ENCODE results near the gene GNRH2. TPM values are rescaled to one million over a fixed set of nuclear protein-coding genes. Genes with fewer than 3 reads are reported as not detected.

The GNRH2 gene
- total and polyA plus RNA-seq, 2 donors (not counting 3 experiments of a cell fraction or from before 2014, with no cell fraction given): 1.9 TPM; not detected in 1

GRCh38 chr20:3088031-3088430 lies 44.6 kb downstream of the GNRH2 start:
- Histone ChIP-seq H3K27me3 (ENCODE audit: control insufficient read depth in 2 of 2, insufficient read depth in 2 of 2, low read length in 2 of 2) (peaks cover 14 to 18% of the 10 kb centered on the region in 2 experiments), H3K9ac (replicated peaks; ENCODE audit: extremely low read depth, insufficient read depth, low read length) (no peak overlapping the region), H3K9me3 (replicated peaks; ENCODE audit: control insufficient read depth, insufficient read depth, low read length) (no peaks in the 10 kb centered on the region), H3K4me1 (ENCODE audit: control insufficient read depth, extremely low read depth, insufficient read depth, low read length) (peaks cover 2% of the 10 kb centered on the region), H3K9me1 (replicated peaks; ENCODE audit: control insufficient read depth, extremely low read depth, insufficient read depth, low read length) (no peaks in the 10 kb centered on the region), H3K4me3 (replicated peaks in 1 of 3; ENCODE audit: insufficient read depth in 1 of 3, low read depth in 1 of 3, low read length in 3 of 3) (no peak overlapping the region), H2AFZ (ENCODE audit: low read depth, low read length) (no peak overlapping the region), H3K4me2 (ENCODE audit: insufficient read depth, low read length) (no peak overlapping the region), H3K79me2 (ENCODE audit: control insufficient read depth, insufficient read depth, low read length) (no peaks in the 10 kb centered on the region), H3K36me3 (ENCODE audit: control insufficient read depth in 2 of 2, extremely low read depth in 1 of 2, insufficient read depth in 2 of 2, low read length in 2 of 2) (no peaks in the 10 kb centered on the region), H3K27ac (ENCODE audit: insufficient read depth, low read depth, low read length) (no peak overlapping the region), H4K20me1 (replicated peaks; ENCODE audit: control insufficient read depth, extremely low read depth, insufficient read depth, low read length) (no peaks in the 10 kb centered on the region)
- BruUV-seq (replicated peaks): no TSS peak
- DNase-seq (ENCODE audit: low read depth, low spot score) (no peak), FAIRE-seq (no peak)
- dilution Hi-C loops (cut with MboI; ENCODE audit: extremely low pct_ligation_motif_present, low sequenced_read_pairs) (no loop called here), intact Hi-C loops (cut with micrococcal nuclease) (no loop called here)
- POLR2A ChIA-PET: no interaction called here
- CTCF ChIA-PET: interaction anchor here (0.7 to 2.4 kb wide), 5 partner anchors 8 to 34 kb away, joined by 3 to 8 read pairs (median 3); no protein-coding TSS in a partner anchor
- no peak for TF ChIP-seq JUN (IDR thresholded peaks at IDR 0.05; ENCODE audit: borderline replicate concordance, insufficient read depth, insufficient read length, low read depth)
- no peak for TF ChIP-seq POLR2AphosphoS5 (IDR thresholded peaks at IDR 0.05; ENCODE audit: insufficient read depth, low read depth, low read length)
- no peak for TF ChIP-seq MYC (IDR thresholded peaks at IDR 0.05; ENCODE audit: low read depth, low read length)
- TF ChIP-seq EZH2 (IDR thresholded peaks at IDR 0.05; ENCODE audit: borderline replicate concordance, low read depth, low read length, severe bottlenecking): no peak
- TF ChIP-seq FOS (IDR thresholded peaks at IDR 0.05; ENCODE audit: borderline replicate concordance, insufficient read depth, low read length): no peak
- no peak for TF ChIP-seq GATA2 (IDR thresholded peaks at IDR 0.05; ENCODE audit: insufficient read depth, insufficient read length, low read depth, low read length)
- no peak for TF ChIP-seq CTCF (IDR thresholded peaks at IDR 0.05; ENCODE audit: extremely low read depth in 1 of 2, insufficient read depth in 1 of 2, low read depth in 1 of 2, low read length in 2 of 2)
- no peak for TF ChIP-seq MAX (IDR thresholded peaks at IDR 0.05; ENCODE audit: insufficient read depth, insufficient read length)
- no peak for TF ChIP-seq POLR2A (IDR thresholded peaks at IDR 0.05; ENCODE audit: low read depth, low read length)
